ENCODE measurements around the gene SORBS2.

The SORBS2 gene

GRCh38 chr4:185583813-185584212 is 228.2 kb downstream of the SORBS2 start:
- H3K36me3 ChIP-seq (ENCODE audit: insufficient read depth): no peaks in the 10 kb centered on the region

GRCh38 chr4:185582651-185583400 is 229.2 kb downstream of the SORBS2 start:
- no peak overlapping the region for H3K27ac ChIP-seq
- H4K20me1 ChIP-seq (ENCODE audit: insufficient read depth): no peaks in the 10 kb centered on the region
- no peak overlapping the region for H3K4me2 ChIP-seq
- TF ChIP-seq CTCF (conservative IDR thresholded peaks at IDR 0.05; ENCODE audit: low read depth, low read length): no peak
- H3K4me1 ChIP-seq (ENCODE audit: low read depth, poor library complexity, severe bottlenecking): peaks cover 22% of the 10 kb centered on the region
- no peaks in the 10 kb centered on the region for H3K79me2 ChIP-seq (ENCODE audit: insufficient read depth, low read depth)
- H3K36me3 ChIP-seq (ENCODE audit: insufficient read depth): no peaks in the 10 kb centered on the region
- H3K9ac ChIP-seq: no peak overlapping the region
- no peaks in the 10 kb centered on the region for H3K27me3 ChIP-seq (ENCODE audit: insufficient read depth, low read depth)
- H3K4me3 ChIP-seq (IDR thresholded peaks at IDR 0.05; ENCODE audit: insufficient read depth, low read depth, low read length): no peak overlapping the region
- no peak overlapping the region for H2AFZ ChIP-seq (ENCODE audit: low read depth)

More at GRCh38 chr4:185583813-185584212, 228.2 kb downstream of the SORBS2 start:
- Histone ChIP-seq H3K79me2 (ENCODE audit: insufficient read depth, low read depth) (no peaks in the 10 kb centered on the region), H3K27me3 (ENCODE audit: insufficient read depth, low read depth) (no peaks in the 10 kb centered on the region), H3K27ac (no peak overlapping the region), H3K4me3 (IDR thresholded peaks at IDR 0.05; ENCODE audit: insufficient read depth, low read depth, low read length) (no peak overlapping the region), H3K4me2 (no peak overlapping the region), H3K4me1 (ENCODE audit: low read depth, poor library complexity, severe bottlenecking) (peaks cover 32% of the 10 kb centered on the region), H3K9ac (no peak overlapping the region), H4K20me1 (ENCODE audit: insufficient read depth) (no peaks in the 10 kb centered on the region), H2AFZ (ENCODE audit: low read depth) (no peak overlapping the region)
- no peak for TF ChIP-seq CTCF (conservative IDR thresholded peaks at IDR 0.05; ENCODE audit: low read depth, low read length)

GRCh38 chr4:185580699-185581098 is 231.3 kb downstream of the SORBS2 start:
- H3K36me3 ChIP-seq (ENCODE audit: insufficient read depth): no peaks in the 10 kb centered on the region
- no peak overlapping the region for H3K4me2 ChIP-seq
- H4K20me1 ChIP-seq (ENCODE audit: insufficient read depth): no peaks in the 10 kb centered on the region
- no peak for TF ChIP-seq CTCF (conservative IDR thresholded peaks at IDR 0.05; ENCODE audit: low read depth, low read length)
- no peak overlapping the region for H3K27ac ChIP-seq
- no peak overlapping the region for H2AFZ ChIP-seq (ENCODE audit: low read depth)
- no peaks in the 10 kb centered on the region for H3K79me2 ChIP-seq (ENCODE audit: insufficient read depth, low read depth)
- no peak overlapping the region for H3K9ac ChIP-seq
- H3K4me3 ChIP-seq (IDR thresholded peaks at IDR 0.05; ENCODE audit: insufficient read depth, low read depth, low read length): no peak overlapping the region
- H3K27me3 ChIP-seq (ENCODE audit: insufficient read depth, low read depth): no peaks in the 10 kb centered on the region
- peaks cover 8% of the 10 kb centered on the region for H3K4me1 ChIP-seq (ENCODE audit: low read depth, poor library complexity, severe bottlenecking)

GRCh38 chr4:185578284-185578683 is 233.7 kb downstream of the SORBS2 start:
- no peak overlapping the region for H3K4me2 ChIP-seq
- no peaks in the 10 kb centered on the region for H3K79me2 ChIP-seq (ENCODE audit: insufficient read depth, low read depth)
- no peak overlapping the region for H3K27ac ChIP-seq
- H4K20me1 ChIP-seq (ENCODE audit: insufficient read depth): no peaks in the 10 kb centered on the region
- TF ChIP-seq CTCF (conservative IDR thresholded peaks at IDR 0.05; ENCODE audit: low read depth, low read length): no peak
- H3K27me3 ChIP-seq (ENCODE audit: insufficient read depth, low read depth): no peaks in the 10 kb centered on the region
- H2AFZ ChIP-seq (ENCODE audit: low read depth): no peak overlapping the region
- no peak overlapping the region for H3K4me3 ChIP-seq (IDR thresholded peaks at IDR 0.05; ENCODE audit: insufficient read depth, low read depth, low read length)
- no peak overlapping the region for H3K9ac ChIP-seq
- no peaks in the 10 kb centered on the region for H3K36me3 ChIP-seq (ENCODE audit: insufficient read depth)
- peaks cover 9% of the 10 kb centered on the region for H3K4me1 ChIP-seq (ENCODE audit: low read depth, poor library complexity, severe bottlenecking)

Data from KMS-11 (cell line).